Ascending aorta (tissue), 2 donors: ENCODE results near the gene GRM8. TPM values are rescaled to one million over a fixed set of nuclear protein-coding genes. Genes with fewer than 3 reads are reported as not detected.

Source experiments
- DNase-seq, 2 donors: peaks; one replicate each; pipeline ENCODE4 v3.0.0-alpha.2; 2019; ENCODE audit warnings: low spot score in 2 of 2
- H3K27ac ChIP-seq, 2 donors: fragments of 200-600 bp; sonication (generic); one replicate each; pipeline ENCODE4 v1.5.1; 2016 to 2017; ENCODE audit warnings: mild to moderate bottlenecking in 1 of 2
- H3K27me3 ChIP-seq: fragments of 200-600 bp; sonication (generic); one replicate; pipeline ENCODE4 v1.5.1; 2017
- H3K36me3 ChIP-seq, 2 donors: fragments of 200-600 bp; sonication (generic); one replicate each; pipeline ENCODE4 v1.5.1; 2016
- H3K4me1 ChIP-seq, 2 donors: fragments of 200-600 bp; sonication (generic); one replicate each; pipeline ENCODE4 v1.5.1; 2016 to 2017; ENCODE audit warnings: mild to moderate bottlenecking in 1 of 2
- H3K4me3 ChIP-seq, 2 donors: fragments of 200-600 bp; sonication (generic); one replicate each; pipeline ENCODE4 v1.5.1; 2016 to 2017; ENCODE audit warnings: mild to moderate bottlenecking in 1 of 2
- H3K9me3 ChIP-seq, 2 donors: fragments of 200-600 bp; sonication (generic); one replicate each; pipeline ENCODE4 v1.5.1; 2016
- intact Hi-C: fragments of 100-400 bp; cut with DNase I; formaldehyde crosslinking; loops from one replicate; pipeline ENCODE4 v1.15.1; 2023
- total RNA-seq: library from RNA; depleted of rRNA; stranded (reverse); fragments of >200 nt; gene quantifications from one replicate; pipeline ENCODE4 v1.1.0, GENCODE V29; 2016
- TF ChIP-seq, protein P1 (sequence below), 3 experiments: fragments of 200-600 bp in 2 of 3; fragments of 450-650 bp in 1 of 3; sonication (generic) in 2 of 3; IDR thresholded peaks; one replicate each; pipeline ENCODE4 v1.5.1; 2016 to 2019; ENCODE audit warnings: antibody characterized with exemption in 3 of 3, mild to moderate bottlenecking in 1 of 3, moderate library complexity in 1 of 3

GRM8 gene
- total RNA-seq, 1 donor from 2014 or later: not detected

DNA sequence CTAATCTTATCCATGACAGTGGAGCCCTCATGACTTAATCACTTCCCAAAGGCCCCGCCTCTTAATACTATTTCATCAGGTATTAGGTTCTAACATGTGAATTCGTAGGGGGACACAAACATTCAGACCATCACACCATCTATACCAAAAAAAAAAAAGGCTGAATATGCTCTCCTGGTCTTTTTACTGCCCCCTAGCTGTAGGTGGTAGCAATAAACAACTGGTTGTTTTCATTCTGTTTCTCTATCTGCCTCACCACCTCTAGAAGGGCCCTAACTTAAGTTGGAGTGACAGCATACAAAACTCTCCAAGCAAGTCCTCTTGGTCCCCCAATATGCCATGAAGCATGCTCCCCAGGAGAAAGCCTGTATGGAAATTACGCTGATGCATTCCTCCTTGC lies 94.1 kb downstream of the GRM8 start:
- H3K27me3 ChIP-seq: no peaks in the 10 kb centered on the region
- H3K4me1 ChIP-seq: no peaks in the 10 kb centered on the region
- intact Hi-C loops: no loop called here
- no peaks in the 10 kb centered on the region for H3K36me3 ChIP-seq
- no peak overlapping the region for H3K4me3 ChIP-seq
- DNase-seq: no peak
- no peak overlapping the region for H3K27ac ChIP-seq
- H3K9me3 ChIP-seq: no peaks in the 10 kb centered on the region
- TF ChIP-seq, protein P1, sequence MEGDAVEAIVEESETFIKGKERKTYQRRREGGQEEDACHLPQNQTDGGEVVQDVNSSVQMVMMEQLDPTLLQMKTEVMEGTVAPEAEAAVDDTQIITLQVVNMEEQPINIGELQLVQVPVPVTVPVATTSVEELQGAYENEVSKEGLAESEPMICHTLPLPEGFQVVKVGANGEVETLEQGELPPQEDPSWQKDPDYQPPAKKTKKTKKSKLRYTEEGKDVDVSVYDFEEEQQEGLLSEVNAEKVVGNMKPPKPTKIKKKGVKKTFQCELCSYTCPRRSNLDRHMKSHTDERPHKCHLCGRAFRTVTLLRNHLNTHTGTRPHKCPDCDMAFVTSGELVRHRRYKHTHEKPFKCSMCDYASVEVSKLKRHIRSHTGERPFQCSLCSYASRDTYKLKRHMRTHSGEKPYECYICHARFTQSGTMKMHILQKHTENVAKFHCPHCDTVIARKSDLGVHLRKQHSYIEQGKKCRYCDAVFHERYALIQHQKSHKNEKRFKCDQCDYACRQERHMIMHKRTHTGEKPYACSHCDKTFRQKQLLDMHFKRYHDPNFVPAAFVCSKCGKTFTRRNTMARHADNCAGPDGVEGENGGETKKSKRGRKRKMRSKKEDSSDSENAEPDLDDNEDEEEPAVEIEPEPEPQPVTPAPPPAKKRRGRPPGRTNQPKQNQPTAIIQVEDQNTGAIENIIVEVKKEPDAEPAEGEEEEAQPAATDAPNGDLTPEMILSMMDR (IDR thresholded peaks at IDR 0.05): no peak

DNA sequence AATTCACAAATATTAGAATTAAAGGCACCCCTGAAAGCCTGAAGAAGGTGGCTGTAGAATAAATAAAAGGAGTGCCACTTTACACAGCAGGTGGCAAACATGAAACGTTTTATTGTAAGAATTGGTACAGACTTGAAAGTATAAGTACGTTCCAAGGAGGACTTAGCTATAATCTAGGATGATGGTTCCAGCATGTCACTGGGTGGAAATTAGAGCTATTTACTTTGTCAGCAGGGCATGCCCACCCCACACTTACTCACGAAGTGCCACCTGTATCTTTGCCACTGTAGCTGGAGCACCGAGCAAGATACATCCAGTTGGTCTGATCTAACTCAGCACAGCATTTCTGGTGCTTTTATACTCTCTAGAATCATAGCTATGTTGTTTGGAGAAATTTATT lies 97.8 kb downstream of the GRM8 start:
- intact Hi-C loops: no loop called here
- no peak for DNase-seq
- Histone ChIP-seq H3K4me3 (no peak overlapping the region), H3K4me1 (no peaks in the 10 kb centered on the region), H3K27ac (no peak overlapping the region), H3K36me3 (no peaks in the 10 kb centered on the region), H3K9me3 (no peaks in the 10 kb centered on the region), H3K27me3 (no peaks in the 10 kb centered on the region)
- TF ChIP-seq, protein P1 (IDR thresholded peaks at IDR 0.05): no peak

DNA sequence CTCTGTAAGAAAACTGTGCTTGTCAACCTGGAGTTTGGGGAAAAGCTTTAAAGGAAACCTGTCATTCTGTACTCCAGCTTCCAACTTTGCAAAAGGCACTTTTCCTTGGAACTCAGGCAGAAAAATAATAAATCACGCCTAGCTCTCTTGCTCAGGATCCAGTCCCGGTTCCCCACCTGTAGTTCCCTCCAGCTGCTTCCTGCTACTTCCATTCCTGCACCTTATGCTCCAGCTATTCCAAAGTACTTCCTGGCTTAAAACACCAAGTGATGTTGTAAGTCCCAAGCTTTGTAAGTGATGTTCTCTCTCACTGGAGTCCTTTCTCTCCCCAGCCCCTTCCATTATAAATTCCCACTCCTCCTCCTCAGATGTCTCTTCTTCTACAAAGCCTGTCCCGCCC lies 98.6 kb downstream of the GRM8 start:
- Histone ChIP-seq H3K27ac (no peak overlapping the region), H3K4me3 (no peak overlapping the region), H3K27me3 (no peaks in the 10 kb centered on the region), H3K36me3 (no peaks in the 10 kb centered on the region), H3K9me3 (no peaks in the 10 kb centered on the region), H3K4me1 (no peaks in the 10 kb centered on the region)
- no peak for DNase-seq
- TF ChIP-seq, protein P1 (IDR thresholded peaks at IDR 0.05): no peak
- intact Hi-C loops: no loop called here

DNA sequence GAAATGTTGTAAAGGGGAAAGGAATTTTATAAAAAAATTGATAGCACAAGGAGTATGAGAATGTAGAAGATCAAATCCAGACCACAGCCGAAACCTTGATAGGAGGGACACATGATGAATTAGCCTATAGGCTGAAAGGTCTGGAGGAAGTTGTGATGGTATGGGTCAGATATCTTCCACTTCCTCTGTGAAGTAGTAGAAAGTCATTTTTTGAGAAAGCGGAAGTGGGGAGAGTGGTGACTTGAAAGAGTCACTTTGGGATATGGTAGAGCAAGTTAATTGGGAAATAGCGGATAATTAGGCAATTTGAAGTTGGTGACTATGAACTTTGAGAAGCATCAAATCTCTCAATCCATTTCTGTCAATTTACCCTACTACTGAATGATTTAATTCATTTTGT lies 99.4 kb downstream of the GRM8 start:
- H3K9me3 ChIP-seq: no peaks in the 10 kb centered on the region
- no peaks in the 10 kb centered on the region for H3K27me3 ChIP-seq
- TF ChIP-seq, protein P1 (IDR thresholded peaks at IDR 0.05): no peak
- no peaks in the 10 kb centered on the region for H3K4me1 ChIP-seq
- no peak overlapping the region for H3K4me3 ChIP-seq
- no peak for DNase-seq
- intact Hi-C loops: no loop called here
- no peak overlapping the region for H3K27ac ChIP-seq
- H3K36me3 ChIP-seq: no peaks in the 10 kb centered on the region

DNA sequence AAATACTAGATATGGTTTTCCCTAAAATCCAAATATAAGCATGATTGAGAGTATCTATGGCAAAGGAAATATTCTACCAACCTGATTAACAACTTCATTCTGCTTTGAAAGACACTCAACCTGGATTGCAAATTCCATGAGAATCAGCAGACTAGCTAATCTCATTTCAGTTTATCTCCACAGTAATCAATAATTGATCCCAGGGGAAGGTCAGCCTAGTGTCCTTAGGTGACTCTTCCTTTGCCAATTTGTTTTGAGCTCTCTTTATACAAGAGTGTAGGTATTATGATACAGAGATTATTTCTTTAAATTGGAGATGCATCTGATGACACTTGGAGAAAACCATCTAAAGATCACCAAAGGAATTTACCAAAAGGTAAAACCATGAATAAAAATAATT lies 100.3 kb downstream of the GRM8 start:
- TF ChIP-seq, protein P1 (IDR thresholded peaks at IDR 0.05): no peak
- Histone ChIP-seq H3K9me3 (no peaks in the 10 kb centered on the region), H3K4me1 (no peaks in the 10 kb centered on the region), H3K27me3 (no peaks in the 10 kb centered on the region), H3K27ac (no peak overlapping the region), H3K36me3 (no peaks in the 10 kb centered on the region), H3K4me3 (no peak overlapping the region)
- intact Hi-C loops: no loop called here
- no peak for DNase-seq

DNA sequence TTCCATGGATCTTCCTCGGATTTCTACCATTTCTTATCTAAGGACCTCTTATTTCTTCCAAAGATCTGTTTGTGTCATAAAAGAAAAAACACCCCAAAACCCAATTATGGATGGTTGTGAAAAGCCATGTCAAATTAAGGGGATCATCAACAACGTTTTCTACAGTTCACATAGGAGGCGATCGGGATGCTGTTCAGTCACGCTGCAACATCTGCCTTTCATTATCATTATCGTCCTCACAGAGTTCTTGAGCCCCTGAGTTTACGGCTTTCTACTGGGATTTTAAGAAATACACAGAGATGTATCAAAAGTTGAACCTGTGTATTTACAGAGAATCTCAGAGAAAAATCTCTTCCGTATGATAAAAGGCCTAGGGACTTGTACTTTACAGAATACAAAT lies 101.4 kb downstream of the GRM8 start:
- Histone ChIP-seq H3K4me3 (no peak overlapping the region), H3K27me3 (no peaks in the 10 kb centered on the region), H3K36me3 (no peaks in the 10 kb centered on the region), H3K4me1 (no peaks in the 10 kb centered on the region), H3K27ac (no peak overlapping the region), H3K9me3 (no peaks in the 10 kb centered on the region)
- TF ChIP-seq, protein P1 (IDR thresholded peaks at IDR 0.05): no peak
- intact Hi-C loops: no loop called here
- DNase-seq: no peak
